Panc1 (cell line): ENCODE results near the gene KAT2B. TPM values are rescaled to one million over a fixed set of nuclear protein-coding genes. Genes with fewer than 3 reads are reported as not detected.

Experiments
- ATAC-seq: fragments of 200-7000 bp; cut with Tn5 transposase; 2 replicates; pipeline ENCODE4 v1.9.1; 2020; ENCODE audit warnings: mild to moderate bottlenecking, moderate library complexity
- BruUV-seq: library from RNA; stranded (reverse); fragments of 400-500 nt; replicated peaks from 2 replicates; lab custom pipeline; 2021; lab: Mats Ljungman, UMichigan
- CTCF ChIA-PET: fragments of 300-600 bp; sonication (Branson Sonifier 250); formaldehyde crosslinking; loops from one replicate; lab custom pipeline; 2022; ENCODE audit warnings: antibody characterized with exemption; lab: Charles Lee
- POLR2A ChIA-PET: fragments of 300-600 bp; sonication (Branson Sonifier 250); formaldehyde crosslinking; loops from one replicate; lab custom pipeline; 2022; ENCODE audit warnings: antibody characterized with exemption; lab: Charles Lee
- DNase-seq: peaks from one replicate; pipeline ENCODE4 v3.0.0-alpha.2; 2010; ENCODE audit warnings: low read depth, low spot score
- H3K27ac ChIP-seq: 2 replicates; pipeline ENCODE4 v1.5.1; 2011; ENCODE audit warnings: mild to moderate bottlenecking, low read length, inconsistent platforms
- H3K27me3 ChIP-seq: fragments of 200-500 bp; sonication (Bioruptor generic); 2 replicates; pipeline ENCODE4 v1.6.0; 2014; ENCODE audit warnings: low read length, inconsistent platforms; ENCODE audit not compliant: control insufficient read depth, insufficient read depth
- H3K36me3 ChIP-seq: fragments of 200-500 bp; sonication (Bioruptor generic); 2 replicates; pipeline ENCODE4 v1.5.1; 2014; ENCODE audit warnings: inconsistent platforms, mild to moderate bottlenecking, low read length, moderate library complexity; ENCODE audit not compliant: control insufficient read depth, insufficient read depth
- H3K4me1 ChIP-seq: 2 replicates; pipeline ENCODE4 v1.5.1; 2011; ENCODE audit warnings: inconsistent platforms, mild to moderate bottlenecking, low read length, moderate library complexity; ENCODE audit not compliant: control insufficient read depth, insufficient read depth
- H3K4me3 ChIP-seq, 2 experiments: 2 replicates each; pipeline ENCODE4 v1.5.1; 2011 to 2012; ENCODE audit warnings: low read depth in 2 of 2, low read length in 2 of 2, mild to moderate bottlenecking in 2 of 2, inconsistent platforms in 1 of 2, moderate library complexity in 1 of 2
- H3K9me3 ChIP-seq: fragments of 200-500 bp; sonication (Bioruptor generic); 2 replicates; pipeline ENCODE4 v1.5.1; 2014; ENCODE audit warnings: low read depth, mild to moderate bottlenecking, inconsistent platforms, low read length, moderate library complexity; ENCODE audit not compliant: control insufficient read depth, insufficient read depth
- CTCF ChIP-seq: fragments of 450-650 bp; IDR thresholded peaks from 2 replicates; pipeline ENCODE4 v1.5.1; 2017; ENCODE audit warnings: mild to moderate bottlenecking
- POLR2AphosphoS5 ChIP-seq: IDR thresholded peaks from 2 replicates; pipeline ENCODE4 v1.6.1; 2012; ENCODE audit warnings: mild to moderate bottlenecking, low read depth, low read length, moderate library complexity
- REST ChIP-seq, 2 experiments: IDR thresholded peaks; 2 replicates each; pipeline ENCODE4 v1.6.1; 2011 to 2012; ENCODE audit warnings: low read depth in 2 of 2, control low read depth in 1 of 2, low read length in 1 of 2, mild to moderate bottlenecking in 1 of 2, moderate library complexity in 1 of 2; ENCODE audit not compliant: insufficient read depth in 1 of 2
- SIN3A ChIP-seq: IDR thresholded peaks from 2 replicates; pipeline ENCODE4 v1.6.1; 2012; ENCODE audit warnings: low read depth, mild to moderate bottlenecking, low read length, moderate library complexity, borderline replicate concordance; ENCODE audit not compliant: insufficient read depth
- TCF7L2 ChIP-seq: IDR thresholded peaks from 2 replicates; pipeline ENCODE4 v1.6.1; 2011; ENCODE audit warnings: mild to moderate bottlenecking, low read depth, low read length, inconsistent platforms
- in situ Hi-C: cut with HindIII; loops from 2 replicates; pipeline ENCODE4 v1.10.0; 2016; ENCODE audit warnings: low sequenced_read_pairs, low pct_unique_long_range_greater_than_20kb
- intact Hi-C: fragments of 100-400 bp; cut with micrococcal nuclease; formaldehyde crosslinking; loops from one replicate; pipeline ENCODE4 v1.10.0; 2022; ENCODE audit not compliant: unreplicated experiment
- total RNA-seq: library from RNA; stranded (reverse); gene quantifications from one replicate; pipeline ENCODE4 v1.2.1, GENCODE V29; 2021; ENCODE audit not compliant: unreplicated experiment

The KAT2B gene
- total RNA-seq, 1 experiment from 2014 or later = 16.4 TPM

GRCh38 chr3:20078194-20078714, 38.0 kb downstream of the KAT2B start:
- no peaks in the 10 kb centered on the region for H3K36me3 ChIP-seq
- H3K4me1 ChIP-seq = no peaks in the 10 kb centered on the region
- H3K27ac ChIP-seq = no peak overlapping the region
- H3K27me3 ChIP-seq = no peaks in the 10 kb centered on the region
- no peak for DNase-seq
- no peaks in the 10 kb centered on the region for H3K9me3 ChIP-seq
- no TSS peak for BruUV-seq
- in situ Hi-C loops (no loop called here), intact Hi-C loops (no loop called here)
- TF ChIP-seq TCF7L2 = no peak
- no peak for TF ChIP-seq REST (IDR thresholded peaks at IDR 0.05; ENCODE audit: insufficient read depth in 1 of 2, low read depth in 2 of 2, low read length in 1 of 2)
- no peak for TF ChIP-seq POLR2AphosphoS5
- TF ChIP-seq CTCF = no peak
- no peak for TF ChIP-seq SIN3A
- CTCF ChIA-PET = no interaction called here
- POLR2A ChIA-PET = no interaction called here
- ATAC-seq = no peak
- no peak overlapping the region for H3K4me3 ChIP-seq

GRCh38 chr3:20079621-20080020, 39.4 kb downstream of the KAT2B start:
- in situ Hi-C loops = no loop called here
- CTCF ChIA-PET = no interaction called here
- no TSS peak for BruUV-seq

More at GRCh38 chr3:20079621-20080020, 39.4 kb downstream of the KAT2B start:
- intact Hi-C loops = no loop called here
- no peak for ATAC-seq
- POLR2A ChIA-PET = no interaction called here
- no peak overlapping the region for H3K27ac ChIP-seq
- H3K36me3 ChIP-seq = no peaks in the 10 kb centered on the region
- TF ChIP-seq REST (IDR thresholded peaks at IDR 0.05; ENCODE audit: insufficient read depth in 1 of 2, low read depth in 2 of 2, low read length in 1 of 2) (no peak), SIN3A (no peak)
- no peak overlapping the region for H3K4me3 ChIP-seq
- no peaks in the 10 kb centered on the region for H3K27me3 ChIP-seq
- no peak for DNase-seq
- H3K9me3 ChIP-seq = no peaks in the 10 kb centered on the region
- no peaks in the 10 kb centered on the region for H3K4me1 ChIP-seq
